BLaER1 (cell line): Measurements from ENCODE around the gene GTPBP1.
A peak's percentile ranks its signal among the peaks of the same experiment; 100 is the strongest.

Experiments used
- H3K27ac ChIP-seq: shearing (Covaris generic); formaldehyde crosslinking; 2 replicates; pipeline ENCODE4 v1.8.1; 2022
- H3K27me3 ChIP-seq: shearing (Covaris generic); formaldehyde crosslinking; 2 replicates; pipeline ENCODE4 v1.8.1; 2022
- H3K36me3 ChIP-seq: shearing (Covaris generic); formaldehyde crosslinking; 2 replicates; pipeline ENCODE4 v1.8.1; 2022
- H3K4me1 ChIP-seq: shearing (Covaris generic); formaldehyde crosslinking; 2 replicates; pipeline ENCODE4 v1.8.1; 2022
- H3K4me2 ChIP-seq: shearing (Covaris generic); formaldehyde crosslinking; 2 replicates; pipeline ENCODE4 v1.8.1; 2022
- H3K4me3 ChIP-seq: shearing (Covaris generic); formaldehyde crosslinking; 2 replicates; pipeline ENCODE4 v1.8.1; 2022
- H3K9ac ChIP-seq: shearing (Covaris generic); formaldehyde crosslinking; 2 replicates; pipeline ENCODE4 v1.8.1; 2022
- H3K9me3 ChIP-seq: shearing (Covaris generic); formaldehyde crosslinking; 2 replicates; pipeline ENCODE4 v1.8.1; 2022
- H4K20me1 ChIP-seq: shearing (Covaris generic); formaldehyde crosslinking; 2 replicates; pipeline ENCODE4 v1.8.1; 2022
- Cebpa-rat ChIP-seq: shearing (Covaris generic); IDR thresholded peaks from 2 replicates; pipeline ENCODE4 v1.8.1; 2022

Gene GTPBP1

DNA sequence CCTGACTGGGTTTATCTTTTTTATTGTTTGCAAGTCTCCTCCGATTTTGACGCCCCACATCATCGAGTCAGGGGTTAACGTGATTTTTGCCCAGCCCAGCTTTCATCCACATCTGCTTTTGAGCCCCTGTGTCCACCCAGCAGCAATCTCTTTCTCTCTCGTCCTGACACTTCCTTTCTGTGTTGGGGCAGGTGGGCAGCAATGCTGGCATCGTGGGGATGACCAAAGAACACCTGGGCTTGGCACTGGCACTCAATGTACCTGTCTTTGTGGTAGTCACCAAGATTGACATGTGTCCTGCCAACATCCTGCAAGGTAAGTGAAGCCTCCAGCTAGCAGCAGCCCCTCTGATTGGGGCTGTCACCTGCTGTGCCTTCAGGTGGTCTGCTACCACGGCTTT is 15.8 kb downstream of the GTPBP1 start:
- Histone ChIP-seq H3K27ac (no peak overlapping the region), H3K36me3 (peaks cover 97% of the 10 kb centered on the region), H4K20me1 (peaks cover 48% of the 10 kb centered on the region), H3K4me2 (no peak overlapping the region), H3K9ac (no peak overlapping the region; the same call in 1 of the 2 replicates), H3K9me3 (no peaks in the 10 kb centered on the region), H3K4me1 (peaks cover 5% of the 10 kb centered on the region), H3K27me3 (no peaks in the 10 kb centered on the region), H3K4me3 (no peak overlapping the region)
- TF ChIP-seq Cebpa-rat: no peak

DNA sequence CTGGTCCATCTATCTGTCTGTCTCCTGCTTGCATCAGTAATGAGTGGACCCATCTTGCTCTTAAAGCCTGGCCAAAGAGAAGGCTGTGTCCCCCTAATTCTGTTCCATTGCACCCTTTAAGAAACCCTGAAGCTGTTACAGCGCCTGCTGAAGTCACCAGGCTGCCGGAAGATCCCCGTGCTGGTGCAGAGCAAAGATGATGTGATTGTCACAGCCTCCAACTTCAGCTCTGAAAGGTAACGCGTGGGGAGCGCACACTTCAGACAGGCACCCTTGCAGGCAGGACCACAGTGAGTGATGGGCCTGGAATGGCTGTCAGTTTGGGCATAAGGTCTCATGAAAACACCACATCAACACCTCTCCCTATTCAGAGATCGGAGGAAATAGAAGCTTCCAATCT is 18.4 kb downstream of the GTPBP1 start:
- no peaks in the 10 kb centered on the region for H3K27me3 ChIP-seq
- no peak overlapping the region for H3K9ac ChIP-seq
- H3K4me2 ChIP-seq: no peak overlapping the region
- H3K27ac ChIP-seq: no peak overlapping the region
- H3K4me3 ChIP-seq: no peak overlapping the region
- H3K4me1 ChIP-seq: peaks cover 32% of the 10 kb centered on the region
- no peak for TF ChIP-seq Cebpa-rat
- H3K36me3 ChIP-seq: peaks cover 95% of the 10 kb centered on the region
- peaks cover 40% of the 10 kb centered on the region for H4K20me1 ChIP-seq
- H3K9me3 ChIP-seq: no peaks in the 10 kb centered on the region

GRCh38 chr22:38724926-38725571 is 19.3 kb downstream of the GTPBP1 start:
- H3K27ac ChIP-seq: no peak overlapping the region
- H3K36me3 ChIP-seq: peaks cover 96% of the 10 kb centered on the region
- no peak overlapping the region for H3K4me2 ChIP-seq
- no peak for TF ChIP-seq Cebpa-rat
- peaks cover 41% of the 10 kb centered on the region for H4K20me1 ChIP-seq
- no peak overlapping the region for H3K9ac ChIP-seq
- H3K9me3 ChIP-seq: no peaks in the 10 kb centered on the region
- no peaks in the 10 kb centered on the region for H3K27me3 ChIP-seq
- H3K4me1 ChIP-seq: peaks cover 40% of the 10 kb centered on the region
- H3K4me3 ChIP-seq: no peak overlapping the region

GRCh38 chr22:38725900-38726655 is 20.3 kb downstream of the GTPBP1 start:
- Histone ChIP-seq H3K4me3 (no peak overlapping the region), H3K4me2 (peak overlapping the region; percentile 83), H3K9ac (no peak overlapping the region), H4K20me1 (peaks cover 52% of the 10 kb centered on the region), H3K27me3 (no peaks in the 10 kb centered on the region), H3K9me3 (no peaks in the 10 kb centered on the region), H3K36me3 (peaks cover 96% of the 10 kb centered on the region), H3K4me1 (peaks cover 47% of the 10 kb centered on the region), H3K27ac (peak overlapping the region; percentile 75; the same call in 1 of the 2 replicates)
- no peak for TF ChIP-seq Cebpa-rat

- H3K9ac ChIP-seq: peak overlapping the region; percentile 44; the same call in 1 of the 2 replicates
- peak overlapping the region; percentile 83 for H3K4me2 ChIP-seq
- H3K9me3 ChIP-seq: no peaks in the 10 kb centered on the region
- peaks cover 55% of the 10 kb centered on the region for H4K20me1 ChIP-seq
- peaks cover 50% of the 10 kb centered on the region for H3K4me1 ChIP-seq
- no peaks in the 10 kb centered on the region for H3K27me3 ChIP-seq
- TF ChIP-seq Cebpa-rat: no peak
- peak overlapping the region; percentile 75 for H3K27ac ChIP-seq
- H3K36me3 ChIP-seq: peaks cover 98% of the 10 kb centered on the region
- peak overlapping the region; percentile 9 for H3K4me3 ChIP-seq
Measured at GRCh38 chr22:38727123-38727522, 21.4 kb downstream of the GTPBP1 start.

DNA sequence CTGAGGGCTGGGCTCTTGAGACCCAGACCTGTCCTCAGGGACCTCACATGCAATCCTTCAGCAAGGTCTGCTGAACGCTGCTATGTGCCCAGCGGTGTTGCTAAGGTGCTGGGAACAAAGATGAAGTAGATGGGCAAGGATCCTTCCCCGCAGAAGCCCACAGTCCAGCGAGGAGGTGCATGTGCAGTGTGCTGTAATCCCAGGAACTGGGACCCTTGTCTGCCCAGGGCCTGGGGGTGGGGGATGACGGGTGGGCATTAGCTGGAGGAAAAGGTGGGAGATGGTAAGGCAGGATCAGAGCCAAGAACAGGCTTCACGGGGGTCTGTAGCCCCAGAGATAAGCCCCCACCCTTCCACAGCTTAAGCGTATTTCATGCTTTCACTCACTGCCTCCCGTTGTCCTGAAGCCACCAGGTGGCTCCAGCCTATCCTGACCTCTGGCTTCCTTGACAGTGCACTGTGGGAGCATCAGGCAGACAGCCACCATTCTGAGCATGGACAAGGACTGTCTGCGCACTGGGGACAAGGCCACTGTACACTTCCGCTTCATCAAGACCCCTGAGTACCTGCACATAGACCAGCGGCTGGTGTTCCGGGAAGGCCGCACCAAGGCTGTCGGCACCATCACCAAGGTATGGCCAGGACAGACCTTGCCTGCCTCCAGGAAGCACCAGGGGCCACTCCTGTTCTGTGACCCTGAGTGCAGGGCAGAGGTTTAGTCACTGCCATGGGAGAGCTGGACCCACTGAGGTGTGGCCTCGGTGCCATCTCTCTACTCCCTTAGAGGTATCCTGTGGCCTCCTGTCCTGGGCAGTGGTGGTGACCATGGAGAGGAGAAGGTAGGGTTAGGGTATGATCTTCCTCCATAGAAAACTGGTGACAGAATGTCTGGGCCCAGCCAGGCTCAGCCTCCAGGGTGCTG is 22.0 kb downstream of the GTPBP1 start:
- H3K9me3 ChIP-seq: no peaks in the 10 kb centered on the region
- peaks cover 57% of the 10 kb centered on the region for H3K4me1 ChIP-seq
- H3K27ac ChIP-seq: peak overlapping the region; percentile 75
- no peak for TF ChIP-seq Cebpa-rat
- peaks cover 98% of the 10 kb centered on the region for H3K36me3 ChIP-seq
- H4K20me1 ChIP-seq: peaks cover 62% of the 10 kb centered on the region
- peak overlapping the region; percentile 83 for H3K4me2 ChIP-seq
- peak overlapping the region; percentile 44; the same call in 1 of the 2 replicates for H3K9ac ChIP-seq
- no peaks in the 10 kb centered on the region for H3K27me3 ChIP-seq
- H3K4me3 ChIP-seq: no peak overlapping the region; the same call in none of the 2 replicates

DNA sequence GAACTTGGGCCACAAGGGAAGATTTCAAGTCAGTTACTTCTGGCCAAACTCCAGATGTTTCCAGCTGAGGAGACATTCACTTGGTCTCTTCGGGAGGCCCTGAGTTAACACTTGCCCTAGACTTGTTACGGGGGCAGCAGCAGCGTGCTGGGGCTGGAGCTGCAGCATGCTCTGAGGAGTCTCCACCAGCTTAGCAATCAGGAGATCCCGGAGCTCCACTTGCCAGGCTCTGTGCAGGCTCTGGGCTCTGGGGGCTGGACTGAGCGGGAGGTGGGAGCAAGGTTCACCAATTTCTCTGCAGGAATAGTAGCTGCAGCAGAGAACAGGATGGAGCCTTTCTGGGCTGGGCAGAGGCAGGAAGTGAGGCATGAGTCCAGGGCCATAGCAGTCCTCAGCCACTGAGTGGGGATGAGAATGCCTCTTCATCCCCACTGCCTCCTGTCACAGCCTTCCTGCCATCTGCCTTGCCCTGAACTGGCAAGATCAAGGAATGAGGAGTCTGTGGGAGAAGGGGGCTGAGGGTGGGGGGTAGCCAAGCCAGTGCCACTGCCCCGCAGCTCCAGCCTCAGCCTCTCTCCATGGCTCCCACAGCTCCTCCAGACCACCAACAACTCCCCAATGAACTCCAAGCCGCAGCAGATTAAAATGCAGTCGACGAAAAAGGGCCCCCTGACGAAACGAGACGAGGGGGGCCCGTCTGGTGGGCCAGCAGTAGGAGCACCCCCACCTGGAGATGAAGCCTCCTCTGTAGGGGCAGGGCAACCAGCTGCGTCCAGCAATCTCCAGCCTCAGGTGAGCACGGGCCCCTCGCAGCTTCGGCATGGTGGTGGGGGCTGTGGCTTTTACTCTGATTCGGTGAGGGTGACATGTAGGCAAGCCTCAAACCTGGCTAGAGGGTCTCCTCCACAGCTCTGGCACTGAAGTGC is 23.4 kb downstream of the GTPBP1 start:
- Histone ChIP-seq H3K27me3 (no peaks in the 10 kb centered on the region), H3K27ac (peak overlapping the region; percentile 75), H3K4me3 (no peak overlapping the region), H4K20me1 (peaks cover 75% of the 10 kb centered on the region), H3K9me3 (no peaks in the 10 kb centered on the region), H3K4me1 (peaks cover 70% of the 10 kb centered on the region), H3K4me2 (peak overlapping the region; percentile 83), H3K9ac (no peak overlapping the region), H3K36me3 (peaks cover 98% of the 10 kb centered on the region)
- no peak for TF ChIP-seq Cebpa-rat

DNA sequence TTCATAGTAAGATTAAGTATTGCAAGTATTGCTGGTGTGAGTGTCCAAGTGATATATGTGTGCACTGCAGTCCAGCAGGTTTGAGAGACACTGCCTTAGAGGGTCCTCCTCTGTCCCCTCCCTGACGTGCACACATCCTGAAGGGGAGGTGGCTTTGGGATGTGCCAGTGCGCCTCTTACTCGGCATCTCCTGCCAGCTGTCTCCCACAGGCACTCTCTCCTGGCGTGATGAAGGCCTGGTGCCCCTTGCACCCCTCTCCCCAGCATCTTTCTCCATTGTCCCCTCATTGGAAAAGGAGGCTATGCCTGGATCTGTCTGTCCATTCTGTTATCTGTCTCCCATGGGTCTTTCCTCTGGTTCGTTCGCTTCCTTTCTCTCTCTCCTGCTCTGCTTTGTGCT is 24.2 kb downstream of the GTPBP1 start:
- Histone ChIP-seq H4K20me1 (peaks cover 76% of the 10 kb centered on the region), H3K9me3 (no peaks in the 10 kb centered on the region), H3K4me3 (no peak overlapping the region), H3K27ac (no peak overlapping the region), H3K4me2 (peak overlapping the region; percentile 83; the same call in 1 of the 2 replicates), H3K36me3 (peaks cover 98% of the 10 kb centered on the region), H3K9ac (0 out of 2 replicates have a peak overlapping the region, but pooled peaks have one; percentile 15), H3K27me3 (no peaks in the 10 kb centered on the region), H3K4me1 (peaks cover 78% of the 10 kb centered on the region)
- no peak for TF ChIP-seq Cebpa-rat

DNA sequence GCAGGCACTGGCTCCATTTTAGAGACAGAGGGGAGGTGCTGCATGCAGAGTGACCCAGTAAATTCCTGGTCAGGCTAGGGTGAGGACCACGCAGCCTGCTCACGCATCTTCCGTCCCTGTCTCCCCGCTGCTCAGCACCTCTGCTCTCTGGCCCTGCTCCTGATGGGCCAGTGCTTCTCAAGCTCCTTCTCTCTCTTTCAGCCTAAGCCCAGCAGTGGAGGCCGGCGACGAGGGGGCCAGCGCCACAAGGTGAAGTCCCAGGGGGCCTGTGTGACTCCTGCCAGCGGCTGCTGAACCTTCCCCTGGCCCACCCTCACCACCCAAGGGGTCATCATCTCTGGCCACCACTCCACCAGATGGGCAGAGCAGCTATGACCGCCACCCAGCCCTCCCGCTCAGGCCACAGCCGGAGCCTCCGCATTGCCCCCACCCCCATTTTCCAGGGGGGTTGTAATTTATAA is 24.7 kb downstream of the GTPBP1 start:
- H4K20me1 ChIP-seq: peaks cover 81% of the 10 kb centered on the region
- peaks cover 83% of the 10 kb centered on the region for H3K4me1 ChIP-seq
- TF ChIP-seq Cebpa-rat: no peak
- no peak overlapping the region for H3K27ac ChIP-seq
- H3K4me3 ChIP-seq: no peak overlapping the region
- H3K36me3 ChIP-seq: peaks cover 98% of the 10 kb centered on the region
- H3K27me3 ChIP-seq: no peaks in the 10 kb centered on the region
- H3K9me3 ChIP-seq: no peaks in the 10 kb centered on the region
- peak overlapping the region; percentile 83; the same call in 1 of the 2 replicates for H3K4me2 ChIP-seq
- 0 out of 2 replicates have a peak overlapping the region, but pooled peaks have one; percentile 15 for H3K9ac ChIP-seq
